ENCODE measurements around the gene TOM1. TPM values are rescaled to one million over a fixed set of nuclear protein-coding genes. Genes with fewer than 3 reads are reported as not detected.

Gene TOM1
- total RNA-seq, 2 donors from 2014 or later: 62.4 to 63.2 TPM

DNA sequence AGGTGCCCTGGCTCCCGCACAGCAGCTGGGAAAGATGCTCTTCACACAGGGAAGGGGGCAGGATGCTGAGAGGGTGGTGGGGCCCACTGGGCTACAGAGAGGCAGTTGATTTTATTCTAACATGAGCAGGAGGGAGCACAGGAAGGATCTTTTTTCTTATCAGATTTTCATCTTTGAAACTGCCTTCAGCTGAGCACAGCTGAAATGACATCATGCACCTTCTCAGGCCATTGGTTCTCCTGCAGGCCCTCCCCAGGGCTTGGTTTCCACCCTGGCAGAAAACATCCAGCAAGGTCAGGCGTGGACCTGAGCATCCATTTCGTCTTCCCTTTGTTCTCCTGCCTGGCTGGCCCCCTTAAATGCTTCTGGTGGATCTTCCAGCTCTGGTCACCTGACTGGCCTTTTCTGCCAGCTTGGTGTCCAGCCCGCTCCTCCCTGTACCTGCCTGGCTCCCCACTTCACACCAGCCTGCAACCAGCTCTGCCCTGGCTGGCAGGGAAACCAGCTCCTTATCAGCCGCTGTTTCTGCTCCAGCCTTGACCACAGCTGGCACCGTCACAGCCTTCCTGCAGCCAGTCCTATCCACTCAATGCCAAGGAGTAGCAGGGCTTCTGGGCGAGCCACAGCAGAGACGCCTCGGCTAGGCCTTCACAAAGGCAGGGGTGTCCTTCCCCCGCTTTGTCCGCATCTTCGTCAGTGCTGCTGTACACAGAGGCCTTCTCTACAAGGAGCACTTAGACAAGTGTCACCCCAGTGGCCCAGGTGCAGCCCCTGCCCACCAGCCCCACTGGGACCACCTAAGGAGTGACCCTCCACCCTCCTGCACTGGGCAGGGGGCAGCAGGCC, 36.5 kb downstream of the TOM1 start:
- DNase-seq (no peak), ATAC-seq (no peak)
- intact Hi-C loops (cut with DNase I, micrococcal nuclease): no loop called here

DNA sequence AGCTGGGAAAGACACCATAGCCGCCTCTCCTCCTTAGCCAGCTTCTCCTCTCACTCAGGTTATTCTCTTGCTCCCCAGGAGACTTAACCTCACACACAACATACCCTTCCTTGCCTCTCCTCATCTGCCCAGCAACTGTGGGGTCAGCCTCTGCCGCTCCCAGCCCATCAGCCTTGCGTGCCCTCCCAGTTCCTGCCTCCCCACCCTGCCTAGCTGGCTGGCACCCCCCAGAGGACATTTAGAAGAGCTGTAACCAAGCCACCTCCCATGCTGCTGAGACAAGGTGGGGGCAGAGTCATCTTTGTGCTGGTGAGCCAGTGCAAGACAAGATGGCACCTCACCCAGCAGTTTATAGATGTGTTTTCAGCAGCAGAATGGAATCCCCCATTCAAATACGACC, 38.2 kb downstream of the TOM1 start:
- no peak for DNase-seq
- intact Hi-C loops (cut with DNase I, micrococcal nuclease): no loop called here
- no peak for ATAC-seq

DNA sequence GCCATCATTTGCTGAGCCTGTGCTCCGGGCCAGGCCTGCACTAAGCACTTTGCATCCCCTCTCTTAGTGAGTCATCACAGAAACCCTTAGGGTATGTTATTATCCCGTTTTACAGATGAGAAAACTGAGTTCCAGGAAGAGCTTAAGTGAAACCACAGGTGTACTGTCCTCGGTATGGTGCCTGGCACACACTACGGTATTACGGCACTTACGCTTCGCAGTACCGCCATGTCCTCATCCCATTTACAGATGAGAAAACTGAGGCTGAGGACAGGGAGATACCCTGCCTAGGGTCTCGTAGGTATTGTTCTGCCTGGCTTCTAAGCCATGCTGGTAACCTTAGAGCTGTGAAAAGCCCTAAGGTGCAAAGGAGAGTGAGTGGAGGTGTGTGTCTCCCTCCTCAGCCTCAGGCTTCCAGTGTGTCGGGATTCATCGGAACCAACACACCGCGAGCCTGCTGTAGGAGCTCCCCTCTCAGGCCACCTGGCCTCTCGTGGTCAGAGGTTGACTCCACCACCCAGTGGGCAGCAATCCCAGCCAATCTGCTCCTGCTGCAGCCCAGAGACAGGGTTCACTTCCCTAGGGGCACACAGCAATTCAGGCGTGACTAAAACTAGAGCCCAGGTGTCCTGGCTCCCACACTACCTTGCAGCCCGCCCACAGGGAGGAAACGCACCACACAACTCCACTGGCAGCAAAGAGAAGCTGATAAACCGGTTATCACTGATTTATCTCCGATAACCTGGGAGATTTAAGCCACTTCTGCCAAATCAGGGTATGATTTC, 41.6 kb downstream of the TOM1 start:
- intact Hi-C loops (cut with DNase I, micrococcal nuclease): loop anchor here in 1 of 2 donors (10.0 kb wide), 1 partner anchor 244 kb away; no protein-coding TSS in a partner anchor
- ATAC-seq (no peak), DNase-seq (no peak)

DNA sequence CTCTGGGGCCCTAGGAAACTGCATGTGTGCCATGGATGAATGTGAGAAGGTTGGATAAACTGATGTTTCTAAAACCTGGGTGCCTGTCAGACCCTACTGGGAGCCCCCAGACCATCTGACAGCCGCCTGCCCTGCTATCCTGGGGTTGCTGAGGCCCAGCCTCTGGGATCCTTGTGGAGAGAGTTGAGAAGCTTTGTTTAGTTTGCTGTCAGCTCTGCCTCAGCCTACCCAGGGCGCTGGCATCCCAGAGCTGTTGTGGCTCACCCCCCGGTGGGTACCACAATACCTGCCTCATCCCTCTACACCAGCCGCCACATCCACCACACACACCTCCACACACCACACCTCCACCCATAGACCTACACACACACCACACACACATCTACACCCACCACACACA, 42.7 kb downstream of the TOM1 start:
- DNase-seq (no peak), ATAC-seq (no peak)
- intact Hi-C loops (cut with DNase I, micrococcal nuclease): loop anchor here in 1 of 2 donors (10.0 kb wide), 1 partner anchor 242 kb away; no protein-coding TSS in a partner anchor

DNA sequence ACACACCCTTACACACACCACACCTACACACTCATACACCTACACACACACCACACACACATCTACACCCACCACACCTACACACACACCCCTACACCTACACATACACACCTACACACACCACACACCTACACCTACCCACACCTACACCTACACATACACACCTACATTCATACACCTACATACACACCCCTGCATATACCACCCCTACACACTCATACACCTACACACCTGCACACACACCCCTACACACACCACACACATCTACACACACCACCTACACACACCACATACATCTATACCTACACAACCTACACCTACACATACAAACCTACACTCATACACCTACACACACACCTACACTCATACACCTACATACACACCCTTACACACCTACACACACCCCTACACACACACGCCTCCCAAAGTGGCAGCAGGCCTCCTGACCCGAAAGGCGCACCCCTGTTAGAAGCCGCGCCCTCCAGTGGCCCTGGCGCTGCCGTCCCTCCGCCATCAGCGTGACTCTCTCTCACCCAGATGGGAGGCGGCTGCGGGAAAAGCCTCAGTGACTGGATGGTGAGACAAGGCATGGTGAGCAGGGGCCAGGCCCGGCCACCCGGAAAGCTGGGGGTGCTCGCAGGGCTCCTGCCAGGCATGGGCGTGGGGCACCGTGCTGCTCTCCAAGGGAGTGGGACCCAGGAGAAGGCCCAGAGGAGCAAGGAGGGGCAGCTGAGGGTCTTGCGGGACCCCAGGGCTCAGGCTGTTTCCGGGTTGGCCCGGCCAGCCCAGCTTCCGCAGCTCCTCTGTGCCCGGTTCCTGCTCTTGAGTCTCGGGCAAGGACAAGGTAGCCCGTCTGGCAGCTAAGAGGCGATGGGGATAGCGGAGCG, 44.2 kb downstream of the TOM1 start:
- DNase-seq (no peak), ATAC-seq (no peak)
- intact Hi-C loops (cut with DNase I, micrococcal nuclease): loop anchor here in 1 of 2 donors (10.0 kb wide), 1 partner anchor 241 kb away; no protein-coding TSS in a partner anchor

DNA sequence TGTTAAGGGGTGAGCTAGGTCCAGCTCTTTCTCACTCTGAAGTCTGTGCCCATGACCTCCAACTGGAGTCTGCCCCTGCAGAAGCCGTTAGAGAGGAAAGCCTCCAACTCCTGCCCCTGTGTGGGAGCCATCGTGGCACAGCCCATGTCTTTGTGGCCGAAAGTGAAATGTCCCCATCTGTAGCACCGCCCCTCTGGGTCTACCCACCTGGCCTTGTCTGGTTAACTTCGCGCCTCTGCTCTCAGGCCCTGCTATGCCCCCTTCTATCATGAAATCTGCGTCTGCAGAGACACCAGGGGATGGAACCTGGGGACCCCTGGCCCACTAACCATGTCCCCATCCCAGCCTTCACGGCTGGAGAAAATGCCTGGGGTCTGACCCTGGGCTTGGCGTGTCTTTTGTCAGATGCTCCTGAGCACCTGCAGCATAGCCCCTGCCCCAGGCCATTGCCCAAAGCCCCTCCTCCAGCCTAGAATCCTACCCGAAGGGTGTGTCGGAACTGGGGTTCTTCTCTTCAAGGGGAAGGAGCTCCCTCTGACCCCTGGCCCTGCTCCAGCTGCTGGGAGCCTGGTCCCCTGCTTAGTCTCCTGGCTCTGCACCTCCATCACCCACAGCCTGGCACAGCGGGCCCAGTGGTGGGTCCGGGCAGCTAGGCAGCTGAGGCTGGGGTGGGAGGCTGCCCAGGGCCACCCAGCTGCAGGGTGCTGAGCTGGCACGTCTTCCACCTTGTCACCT, 45.4 kb downstream of the TOM1 start:
- intact Hi-C loops (cut with DNase I, micrococcal nuclease): loop anchor here in 1 of 2 donors (10.0 kb wide), 1 partner anchor 240 kb away; no protein-coding TSS in a partner anchor
- DNase-seq (no peak), ATAC-seq (no peak)

DNA sequence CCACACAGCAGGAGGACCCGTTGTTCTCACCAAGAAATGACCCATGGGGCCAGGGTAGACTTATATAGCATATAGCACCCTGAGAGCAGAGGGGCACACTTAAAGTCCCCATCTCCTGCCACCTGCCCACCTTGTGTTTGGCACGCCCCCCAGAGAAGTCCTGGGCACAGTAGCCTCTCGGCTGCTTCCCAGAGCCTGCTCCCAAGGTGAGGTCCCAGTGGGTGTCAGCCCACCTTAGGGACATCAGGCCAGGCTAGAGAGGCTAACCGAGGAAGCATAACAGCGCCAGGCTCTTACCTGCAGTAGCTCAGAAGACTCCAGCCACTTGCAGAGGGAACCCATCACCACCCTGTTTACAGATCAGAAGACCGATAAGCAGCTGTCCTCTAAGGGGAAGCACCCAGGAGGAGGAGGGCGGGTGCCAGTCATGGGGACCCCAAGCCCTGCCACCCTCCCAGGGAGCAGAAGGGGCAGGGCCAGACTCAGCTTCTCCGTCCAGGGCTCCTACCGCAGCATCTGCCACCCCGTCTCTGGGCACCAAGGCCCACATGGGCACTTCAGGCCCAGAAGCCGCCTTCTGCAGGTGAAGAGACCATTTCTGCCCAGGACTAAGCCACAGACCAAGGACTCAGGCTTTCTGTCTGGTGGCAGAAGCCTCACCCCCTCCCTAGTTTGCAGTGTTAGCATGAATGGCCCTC, 46.3 kb downstream of the TOM1 start:
- DNase-seq (no peak), ATAC-seq (no peak)
- intact Hi-C loops (cut with DNase I, micrococcal nuclease): loop anchor here in 1 of 2 donors (10.0 kb wide), 1 partner anchor 239 kb away; no protein-coding TSS in a partner anchor

DNA sequence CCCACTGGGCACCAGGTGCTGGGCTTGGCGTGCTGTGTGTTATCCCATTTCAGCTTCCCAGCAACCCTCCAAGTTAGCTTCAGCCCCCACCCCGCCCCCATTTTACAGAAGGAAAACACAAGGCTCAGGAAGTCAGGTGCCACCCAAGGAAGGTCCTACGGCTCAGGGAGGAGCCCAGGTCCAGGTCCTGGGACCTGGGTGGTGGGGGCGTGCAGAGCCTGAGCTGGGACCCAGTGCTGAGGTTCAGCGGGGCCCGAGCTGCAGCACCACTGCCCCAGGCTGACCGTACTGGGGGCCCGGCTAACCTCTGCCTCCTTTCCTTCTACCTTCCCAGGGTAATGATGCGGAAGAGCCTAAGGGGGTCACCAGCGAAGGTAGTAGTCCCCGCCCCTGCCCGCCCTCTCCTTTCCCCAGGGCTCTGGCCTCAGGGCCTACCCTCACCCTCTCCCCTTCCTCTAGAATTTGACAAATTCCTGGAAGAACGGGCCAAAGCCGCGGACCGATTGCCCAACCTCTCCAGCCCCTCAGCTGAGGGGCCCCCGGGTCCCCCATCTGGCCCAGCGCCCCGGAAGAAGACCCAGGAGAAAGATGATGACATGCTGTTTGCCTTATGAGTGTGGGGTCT, 47.0 kb downstream of the TOM1 start:
- no peak for DNase-seq
- intact Hi-C loops (cut with DNase I, micrococcal nuclease): loop anchor here in 1 of 2 donors (10.0 kb wide), 1 partner anchor 238 kb away; no protein-coding TSS in a partner anchor
- no peak for ATAC-seq

DNA sequence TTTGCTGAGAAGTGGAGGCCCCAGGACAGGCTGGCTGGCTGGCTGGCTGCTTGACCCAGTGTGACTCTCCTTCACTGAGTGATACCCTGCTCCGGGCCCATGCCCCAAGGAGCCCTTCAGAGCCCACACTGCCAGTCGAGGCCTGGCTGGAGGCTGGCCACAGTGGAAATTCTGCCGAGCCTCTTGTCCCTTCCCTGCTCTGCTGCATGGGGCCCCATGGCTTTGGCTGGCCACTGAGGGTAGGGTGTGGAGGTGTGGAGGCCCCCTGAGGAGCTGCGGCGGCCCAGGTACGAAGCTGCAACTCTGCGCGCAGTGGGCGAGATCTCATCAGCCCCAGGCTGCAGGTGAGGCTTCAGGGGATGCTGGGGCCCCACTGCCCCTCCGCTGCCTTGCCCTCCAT, 47.8 kb downstream of the TOM1 start:
- intact Hi-C loops (cut with DNase I, micrococcal nuclease): loop anchor here in 1 of 2 donors (10.0 kb wide), 1 partner anchor 237 kb away; no protein-coding TSS in a partner anchor
- DNase-seq: no peak
- ATAC-seq: no peak

DNA sequence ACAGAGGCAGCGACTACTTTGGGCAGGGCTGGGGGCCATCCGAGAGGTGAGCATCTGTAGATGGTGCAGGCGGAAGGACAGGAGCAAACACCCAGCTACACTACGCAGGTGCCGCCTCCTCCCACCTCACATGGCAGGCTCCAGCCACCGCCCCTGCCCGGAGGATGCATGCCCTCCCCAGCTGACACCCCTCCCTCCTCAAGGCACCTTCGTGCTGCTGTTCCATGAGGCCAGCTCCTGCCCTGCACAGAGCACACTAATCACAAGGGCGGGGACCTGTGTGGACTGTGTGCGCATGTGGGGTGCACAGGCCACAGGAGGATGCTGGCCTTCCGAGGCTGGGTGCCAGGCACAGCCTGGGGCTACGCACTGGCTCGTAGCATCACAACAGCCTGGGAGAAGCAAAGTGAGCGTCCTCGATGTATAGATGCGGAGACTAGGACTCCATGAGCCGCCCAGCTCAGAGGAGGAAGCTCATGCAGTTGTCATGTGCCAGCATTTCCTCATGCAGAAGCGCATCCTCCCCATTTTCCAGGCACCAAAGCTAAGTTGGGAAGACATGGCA, 48.4 kb downstream of the TOM1 start:
- ATAC-seq (no peak), DNase-seq (no peak)
- intact Hi-C loops (cut with DNase I, micrococcal nuclease): loop anchor here in 1 of 2 donors (10.0 kb wide), 1 partner anchor 237 kb away; no protein-coding TSS in a partner anchor

DNA sequence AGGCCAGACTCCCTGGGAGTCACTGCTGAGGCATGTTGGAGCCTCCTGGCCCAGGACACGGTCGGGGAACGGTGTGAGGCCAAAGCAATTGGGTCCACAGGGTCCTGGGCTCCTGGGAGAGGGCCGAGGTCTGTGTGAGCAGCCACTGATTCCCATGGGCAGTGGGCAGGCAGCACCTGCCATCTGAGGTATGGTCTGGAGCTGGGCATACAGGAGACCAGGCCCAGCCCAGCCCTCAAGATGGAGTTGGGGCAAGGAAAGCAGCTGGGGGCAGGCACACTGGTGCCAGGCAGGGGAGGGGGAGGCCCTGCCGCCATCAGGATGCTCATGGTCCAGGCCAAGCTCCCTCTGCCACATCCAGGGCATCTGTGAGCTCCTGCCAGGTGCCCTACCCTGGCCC, 49.0 kb downstream of the TOM1 start:
- ATAC-seq (no peak), DNase-seq (no peak)
- intact Hi-C loops (cut with DNase I, micrococcal nuclease): loop anchor here in 1 of 2 donors (10.0 kb wide), 1 partner anchor 236 kb away; no protein-coding TSS in a partner anchor

DNA sequence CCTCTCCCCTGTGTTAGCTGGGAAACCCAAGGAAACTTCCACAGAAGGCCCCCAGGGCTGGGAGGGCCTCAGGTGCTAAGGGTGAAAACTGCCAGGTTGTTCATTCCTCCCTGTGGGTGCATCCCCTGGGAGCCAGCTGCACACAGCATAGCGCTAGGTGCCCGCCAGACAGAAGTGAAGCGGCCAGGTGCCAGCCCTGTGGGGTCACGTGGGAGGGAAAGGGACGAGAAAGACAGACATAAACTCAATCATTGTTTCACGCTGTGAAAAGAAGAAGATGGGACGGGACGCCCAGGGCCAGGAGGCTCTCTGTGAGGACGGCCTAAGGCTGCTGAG, 49.6 kb downstream of the TOM1 start:
- DNase-seq (no peak), ATAC-seq (no peak)
- intact Hi-C loops (cut with DNase I, micrococcal nuclease): loop anchor here in 1 of 2 donors (10.0 kb wide), 1 partner anchor 235 kb away; no protein-coding TSS in a partner anchor

DNA sequence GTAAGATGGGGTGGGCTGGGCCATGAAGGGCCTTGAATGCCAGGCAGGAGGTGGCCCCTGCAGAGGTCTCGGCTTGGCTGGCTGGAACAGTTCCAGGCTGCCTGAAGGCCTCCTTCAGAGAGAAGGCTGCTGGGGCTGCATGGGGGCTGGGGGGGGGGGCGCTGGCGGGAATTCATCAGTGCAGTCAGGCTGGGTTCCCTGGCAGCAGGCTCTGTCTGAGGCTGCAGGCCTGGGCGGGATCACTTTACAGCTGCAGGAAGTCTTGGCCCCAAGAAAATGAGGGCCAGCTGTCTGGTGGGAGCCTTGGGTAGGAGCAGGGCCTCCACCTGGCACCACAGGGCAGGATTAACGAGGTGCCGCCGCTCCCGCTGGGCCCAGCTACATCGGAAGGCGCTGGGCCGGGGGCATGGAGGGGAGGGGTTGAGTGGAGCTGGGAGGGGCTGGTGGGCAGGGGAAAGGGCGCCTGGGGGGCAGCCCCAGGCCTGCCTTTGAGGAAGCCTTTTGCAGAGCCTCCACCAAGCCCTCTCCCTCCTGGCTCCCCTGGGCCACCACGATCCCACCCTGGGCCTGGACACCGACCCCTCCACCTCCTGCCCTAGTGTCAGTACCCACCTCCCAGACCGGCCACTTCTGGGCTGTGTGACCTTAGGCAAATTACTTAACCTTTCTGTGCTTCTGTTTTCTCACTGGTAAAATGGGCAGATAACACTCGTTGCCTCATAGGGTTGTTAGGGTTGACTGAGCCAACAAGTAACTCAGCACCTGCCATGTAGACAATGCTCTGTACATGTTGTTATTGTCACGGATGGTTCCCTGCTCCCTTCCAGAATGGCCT, 50.2 kb downstream of the TOM1 start:
- DNase-seq (no peak), ATAC-seq (peak; percentile 13)
- intact Hi-C loops (cut with DNase I, micrococcal nuclease): loop anchor here in 1 of 2 donors (10.0 kb wide), 1 partner anchor 235 kb away; no protein-coding TSS in a partner anchor

DNA sequence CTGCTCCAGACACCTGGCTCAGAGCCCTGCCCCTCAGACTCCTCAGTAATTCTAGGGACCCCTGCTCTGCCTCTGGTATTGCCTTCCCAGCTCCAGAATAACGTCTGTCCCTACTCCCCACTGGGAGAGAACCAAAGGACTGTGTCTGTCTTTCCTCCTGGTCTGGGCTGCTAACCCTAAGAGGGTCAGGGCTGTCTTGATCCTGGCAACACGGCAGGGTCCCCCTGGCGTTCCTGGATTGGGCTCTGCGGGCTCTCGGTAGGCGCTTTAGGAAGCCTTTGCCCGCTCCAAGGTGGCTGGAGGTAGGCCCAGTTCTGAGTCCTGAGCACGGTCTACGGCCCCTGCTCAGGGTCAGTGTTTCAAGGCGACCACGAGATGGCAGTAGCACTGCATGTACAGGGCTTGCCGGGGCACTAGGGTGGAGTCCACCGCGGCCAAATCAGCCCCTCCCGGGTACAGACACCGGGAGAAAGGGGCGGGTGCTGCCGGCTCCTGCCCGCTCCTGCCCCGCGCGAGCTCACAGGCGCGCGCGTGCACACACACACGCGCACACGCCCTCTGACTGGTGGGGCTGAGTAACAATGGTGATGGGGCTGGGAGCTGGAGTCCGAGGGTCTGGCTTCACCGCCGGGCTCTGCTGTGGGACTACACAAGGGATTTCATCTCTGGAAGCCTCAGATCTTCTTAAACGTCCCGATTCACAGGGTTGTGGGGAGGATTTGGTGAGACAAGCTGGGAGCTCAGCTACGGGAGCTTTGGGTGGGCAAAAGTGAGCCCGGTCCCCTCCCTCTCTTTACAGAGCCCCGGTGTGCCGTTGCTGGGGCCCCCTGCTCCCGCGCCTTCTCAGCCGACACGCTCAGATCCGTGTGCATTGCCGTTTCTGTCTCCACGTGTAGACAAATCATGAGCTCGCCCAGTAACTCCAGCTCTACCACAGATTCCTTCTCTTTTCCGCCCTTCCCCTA, 51.1 kb downstream of the TOM1 start:
- DNase-seq: peak; percentile 87 to 95
- intact Hi-C loops (cut with DNase I, micrococcal nuclease): no loop called here
- peak; percentile 91 for ATAC-seq

Measured in left colon (tissue), 2 donors.